ENCODE data around the gene ANXA7.

The ANXA7 gene

GRCh38 chr10:73413528-73414229, at the start of gene ANXA7:
ANXA7 (minus strand) TSS chr10:73414058; CDS start chr10:73400856, 13,202 bp downstream.
- peak; percentile 96 for DNase-seq

- no peak for DNase-seq
Observed at GRCh38 chr10:73460897-73461296, 47.0 kb upstream of the ANXA7 start.

GRCh38 chr10:73459683-73460314, 45.9 kb upstream of the ANXA7 start:
- no peak for DNase-seq

- DNase-seq: no peak
Observed at GRCh38 chr10:73456187-73456890, 42.5 kb upstream of the ANXA7 start.

- DNase-seq: no peak
Observed at GRCh38 chr10:73449113-73449512, 35.3 kb upstream of the ANXA7 start.

GRCh38 chr10:73448384-73448783, 34.5 kb upstream of the ANXA7 start:
- DNase-seq: no peak

GRCh38 chr10:73446926-73447325, 33.1 kb upstream of the ANXA7 start:
- no peak for DNase-seq

- no peak for DNase-seq
Observed at GRCh38 chr10:73444457-73444856, 30.6 kb upstream of the ANXA7 start.

GRCh38 chr10:73439605-73440312, 25.9 kb upstream of the ANXA7 start:
- DNase-seq: peak; percentile 48

- no peak for DNase-seq
Observed at GRCh38 chr10:73439055-73439454, 25.2 kb upstream of the ANXA7 start.

- DNase-seq: peak; percentile 48
Observed at GRCh38 chr10:73433538-73433867, 19.6 kb upstream of the ANXA7 start, which contains the start of gene MSS51. MSS51 (minus strand) TSS chr10:73433561; CDS start chr10:73428284, 5,277 bp downstream.

- no peak for DNase-seq
Observed at GRCh38 chr10:73432646-73433537, 19.0 kb upstream of the ANXA7 start.

GRCh38 chr10:73426318-73426717, 12.5 kb upstream of the ANXA7 start:
- no peak for DNase-seq

- DNase-seq: no peak
Observed at GRCh38 chr10:73424478-73424877, 10.6 kb upstream of the ANXA7 start.

- DNase-seq: no peak
Observed at GRCh38 chr10:73423309-73423708, 9.5 kb upstream of the ANXA7 start.

GRCh38 chr10:73416571-73416970, 2.7 kb upstream of the ANXA7 start:
- DNase-seq: no peak

GRCh38 chr10:73414230-73414945, 530 bp upstream of the ANXA7 start:
- DNase-seq: peak; percentile 45

GRCh38 chr10:73413108-73413527, 740 bp downstream of the ANXA7 start:
- DNase-seq: peak; percentile 92

GRCh38 chr10:73410897-73411296, 3.0 kb downstream of the ANXA7 start:
- no peak for DNase-seq

GRCh38 chr10:73408978-73409521, 4.8 kb downstream of the ANXA7 start:
- DNase-seq: no peak

GRCh38 chr10:73408061-73408460, 5.8 kb downstream of the ANXA7 start:
- DNase-seq: no peak

Data from DMS53 (cell line).